NCI-H1694 (cell line): Measurements from ENCODE around the gene OPN1SW.

ENCODE experiments used
- DNase-seq: peaks from one replicate; lab custom pipeline; 2025; lab: John Stamatoyannopoulos, UW

Gene OPN1SW

DNA sequence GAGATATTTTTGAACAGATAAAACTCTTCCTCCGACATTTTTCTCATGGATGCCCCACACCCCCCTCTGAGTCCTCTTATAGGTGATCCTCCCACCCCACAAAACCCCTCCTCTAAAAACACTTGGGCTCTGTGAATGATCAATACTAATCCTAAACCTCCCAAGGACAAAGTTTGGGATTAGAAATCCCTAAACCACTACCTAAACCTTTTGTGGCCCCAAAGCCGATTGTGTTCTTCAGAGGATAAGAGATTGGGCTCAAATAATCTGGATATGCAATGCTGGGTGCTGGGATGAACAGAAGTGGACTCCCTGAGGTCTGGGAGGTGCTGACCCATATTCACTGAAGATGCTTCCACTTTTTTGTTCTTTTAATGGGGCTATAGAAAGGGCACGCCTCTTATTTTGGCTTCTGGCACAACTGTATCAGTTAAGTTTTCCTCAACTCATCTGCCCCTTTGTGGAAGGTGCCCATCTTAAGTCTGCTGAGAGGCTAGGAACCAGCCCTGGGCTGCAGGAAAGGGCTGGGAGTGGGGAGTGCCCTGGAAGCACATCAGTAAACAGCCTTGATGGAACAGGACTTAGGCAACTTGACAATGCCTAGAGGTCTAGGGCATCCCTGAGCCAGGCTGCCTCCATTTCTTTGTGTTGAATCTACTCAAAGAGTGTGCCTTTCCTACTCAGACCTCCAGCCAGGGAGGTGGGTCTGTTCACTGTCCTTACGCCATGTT lies at the start of gene OPN1SW:
OPN1SW (minus strand) TSS at position 51 of the 731 bp plus-strand sequence; CDS start at position 38, 13 bp downstream.
- DNase-seq: no peak

- DNase-seq: no peak
These were observed 46.1 kb upstream of the OPN1SW start for GRCh38 chr7:128821724-128822123.

GRCh38 chr7:128818694-128819093 lies 43.1 kb upstream of the OPN1SW start:
- no peak for DNase-seq

DNA sequence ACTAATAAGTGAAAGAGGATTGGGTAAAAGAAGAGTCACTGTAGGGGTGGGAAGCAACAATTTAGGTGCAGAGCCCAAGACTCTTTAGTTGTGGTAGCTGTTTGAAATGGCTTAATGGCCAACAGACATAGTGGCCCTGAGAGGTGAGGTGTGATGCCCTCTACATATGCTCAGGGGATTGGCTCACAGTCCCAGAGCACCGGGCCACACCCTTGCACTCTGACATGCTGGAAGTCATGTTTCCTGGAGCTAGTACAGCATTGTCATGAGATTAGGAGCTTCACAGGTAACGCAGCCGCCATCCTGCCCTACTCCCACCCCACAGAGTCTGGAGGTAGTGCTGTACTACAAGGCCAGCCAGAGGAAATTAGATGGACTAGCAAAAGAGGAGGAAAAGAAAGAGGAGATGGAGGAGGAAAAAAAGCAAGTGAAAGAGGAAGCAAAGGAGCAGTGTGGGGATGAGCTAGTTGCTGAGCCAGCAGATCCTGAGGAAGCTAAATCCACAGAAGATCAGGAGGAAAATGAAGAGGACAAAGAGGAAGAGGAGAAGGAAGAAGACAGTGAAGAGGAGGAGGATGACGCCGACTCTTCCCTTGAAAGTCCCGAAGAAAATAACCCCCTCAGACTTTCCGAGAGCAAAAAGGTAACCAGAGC lies 39.8 kb upstream of the OPN1SW start:
- DNase-seq: no peak

DNA sequence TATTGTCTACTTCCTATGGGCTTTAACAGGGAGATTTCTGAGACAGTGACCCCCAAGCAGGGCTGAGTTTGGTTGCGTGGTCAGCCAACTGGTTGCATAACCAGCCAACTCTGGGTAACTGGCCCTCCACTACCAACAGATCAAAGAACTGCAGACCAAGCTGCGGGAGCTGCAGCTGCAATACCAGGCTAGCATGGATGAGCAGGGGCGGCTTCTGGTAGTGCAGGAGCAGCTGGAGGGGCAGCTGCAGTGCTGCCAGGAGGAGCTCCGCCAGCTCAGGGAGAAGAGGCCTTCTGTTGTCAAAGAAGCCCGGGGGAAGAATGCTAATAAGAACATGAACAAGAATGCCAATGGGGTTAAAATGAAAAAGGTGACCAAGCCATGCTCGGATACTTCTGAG lies 38.9 kb upstream of the OPN1SW start:
- peak; percentile 11 for DNase-seq

- DNase-seq: no peak
These were observed 37.0 kb upstream of the OPN1SW start for GRCh38 chr7:128812514-128813168.

- DNase-seq: no peak
These were observed 36.2 kb upstream of the OPN1SW start for GRCh38 chr7:128811631-128812430.

DNA sequence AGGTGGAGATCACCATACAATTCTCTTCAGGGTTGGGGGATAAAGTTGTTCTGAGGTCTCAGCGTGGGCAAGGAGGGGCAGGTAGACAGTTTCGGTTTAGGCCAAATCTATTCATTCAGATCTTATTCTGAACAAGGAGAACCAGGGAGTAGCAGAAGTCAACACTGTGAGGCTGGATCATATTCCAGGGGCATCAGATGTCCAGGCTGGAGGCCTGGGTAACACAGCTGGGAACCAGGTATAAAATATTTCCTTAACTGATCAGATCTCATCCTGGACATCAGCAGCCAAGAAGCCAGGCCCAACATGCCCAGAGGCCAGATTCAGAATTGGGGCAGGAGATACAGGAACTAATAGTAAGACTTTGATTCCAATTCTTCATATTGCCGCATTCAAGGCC lies 35.4 kb upstream of the OPN1SW start:
- no peak for DNase-seq

DNA sequence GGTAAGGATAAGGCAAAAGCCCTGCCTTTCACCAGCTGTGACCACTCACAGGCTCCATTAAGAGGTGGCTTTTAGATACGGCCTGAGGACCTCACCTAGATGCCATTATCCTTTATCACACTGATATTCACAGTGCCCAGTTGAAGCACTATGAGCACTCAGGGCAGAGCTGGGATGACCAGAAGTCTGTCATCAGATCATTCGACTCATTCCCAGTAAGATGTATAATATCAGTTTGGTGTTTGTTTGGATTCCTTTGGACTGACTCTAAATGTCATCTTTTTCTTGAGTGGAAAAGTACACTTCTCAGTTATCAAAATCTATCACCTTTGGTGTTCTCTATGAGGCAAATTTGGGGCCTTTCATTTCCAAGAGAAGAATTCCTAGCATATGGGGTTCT lies 34.9 kb upstream of the OPN1SW start:
- no peak for DNase-seq

GRCh38 chr7:128809363-128809762 lies 33.8 kb upstream of the OPN1SW start:
- no peak for DNase-seq

DNA sequence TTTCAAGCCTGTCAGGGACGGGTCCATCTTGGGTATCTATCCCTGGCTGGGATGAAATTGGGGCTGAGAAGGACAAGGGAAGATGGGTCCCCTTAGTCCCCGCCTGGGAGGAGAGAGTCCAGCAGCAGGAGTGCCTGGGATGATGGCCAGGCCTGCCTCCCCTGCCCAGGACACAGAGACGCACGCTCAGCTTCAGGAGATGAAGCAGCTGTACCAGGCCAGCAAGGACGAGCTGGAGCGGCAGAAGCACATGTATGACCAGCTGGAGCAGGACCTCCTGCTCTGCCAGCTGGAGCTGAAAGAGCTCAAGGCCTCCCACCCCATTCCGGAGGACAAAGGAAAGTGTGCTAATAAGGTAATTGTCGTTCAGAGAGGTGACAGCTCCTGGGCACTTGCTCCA lies 31.6 kb upstream of the OPN1SW start:
- DNase-seq: no peak

- no peak for DNase-seq
These were observed 29.6 kb upstream of the OPN1SW start for GRCh38 chr7:128805225-128805624.

DNA sequence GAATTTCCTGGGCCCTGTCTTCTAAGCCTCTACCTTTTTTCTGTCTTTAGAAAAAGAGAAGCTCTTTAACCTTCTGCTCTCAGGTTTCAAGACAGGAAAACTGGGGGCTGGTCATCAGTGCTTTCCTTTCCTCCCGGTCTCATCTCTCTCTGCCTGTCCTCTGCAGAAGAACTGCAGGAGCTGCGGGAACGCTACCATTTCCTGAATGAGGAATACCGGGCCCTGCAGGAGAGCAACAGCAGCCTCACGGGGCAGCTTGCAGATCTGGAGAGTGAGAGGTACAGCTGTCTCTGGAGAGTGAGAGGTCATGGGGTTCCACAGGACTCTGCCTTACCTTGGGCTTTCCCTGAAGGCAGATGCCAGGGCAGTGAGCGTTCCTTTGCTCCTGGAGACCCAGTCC lies 28.9 kb upstream of the OPN1SW start:
- DNase-seq: no peak

DNA sequence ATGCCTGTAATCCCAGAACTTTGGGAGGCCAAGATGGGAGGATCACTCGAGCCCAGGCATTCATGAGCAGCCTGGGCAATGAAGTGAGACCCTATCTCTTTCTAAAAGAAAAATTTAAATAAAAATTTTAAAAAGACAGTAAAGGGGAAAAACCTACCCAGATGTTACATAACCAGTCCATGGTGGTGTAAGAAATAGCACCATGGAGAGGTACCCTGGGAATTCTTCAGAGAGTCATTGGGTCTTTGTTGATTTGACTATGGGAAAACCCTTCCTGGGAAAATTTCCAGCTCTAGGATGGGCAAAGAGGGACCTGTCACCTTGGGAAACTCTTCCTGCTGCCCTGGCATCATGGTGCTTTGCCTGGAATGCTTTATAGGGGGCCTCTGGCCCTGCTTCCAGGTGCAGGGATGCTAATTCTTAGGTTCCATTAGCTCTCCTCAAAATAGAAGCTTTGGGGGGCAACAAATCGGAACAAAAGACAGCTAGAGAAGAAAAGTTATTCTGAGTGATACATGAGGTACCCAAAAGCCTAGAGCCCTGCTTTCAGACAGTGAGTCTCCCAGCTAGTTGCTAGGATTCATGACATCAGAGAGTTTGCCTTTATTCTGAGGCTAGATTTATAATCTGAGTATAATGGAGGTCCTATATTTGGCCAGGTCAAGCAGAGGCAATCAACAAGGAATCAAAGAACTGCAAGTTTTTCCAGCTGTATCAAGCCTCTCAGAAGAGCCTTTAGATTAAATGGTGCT lies 26.2 kb upstream of the OPN1SW start:
- no peak for DNase-seq

GRCh38 chr7:128801003-128801402 lies 25.4 kb upstream of the OPN1SW start:
- DNase-seq: no peak

- no peak for DNase-seq
These were observed 25.0 kb upstream of the OPN1SW start for GRCh38 chr7:128800567-128800966.

GRCh38 chr7:128799451-128799850 lies 23.9 kb upstream of the OPN1SW start:
- DNase-seq: no peak

DNA sequence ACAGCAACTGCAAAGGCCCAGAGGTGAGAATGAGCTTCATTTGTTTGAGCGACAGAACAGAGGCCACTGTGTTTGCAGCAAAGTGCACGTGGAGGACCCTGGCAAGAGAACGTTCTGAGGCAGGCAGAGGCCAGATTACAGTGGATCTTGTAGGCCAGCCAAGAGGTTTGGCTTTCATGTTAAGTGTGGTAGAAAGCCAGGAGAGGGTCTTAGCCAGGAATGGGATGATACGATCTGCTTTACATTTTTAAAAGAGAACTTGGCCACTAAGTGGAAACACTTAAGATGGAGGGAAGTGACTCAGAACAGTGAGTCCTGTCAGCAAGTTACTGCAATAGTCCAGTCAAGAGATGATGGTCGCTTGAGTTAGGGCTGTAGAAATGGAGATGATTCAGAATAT lies 20.7 kb upstream of the OPN1SW start:
- DNase-seq: no peak

DNA sequence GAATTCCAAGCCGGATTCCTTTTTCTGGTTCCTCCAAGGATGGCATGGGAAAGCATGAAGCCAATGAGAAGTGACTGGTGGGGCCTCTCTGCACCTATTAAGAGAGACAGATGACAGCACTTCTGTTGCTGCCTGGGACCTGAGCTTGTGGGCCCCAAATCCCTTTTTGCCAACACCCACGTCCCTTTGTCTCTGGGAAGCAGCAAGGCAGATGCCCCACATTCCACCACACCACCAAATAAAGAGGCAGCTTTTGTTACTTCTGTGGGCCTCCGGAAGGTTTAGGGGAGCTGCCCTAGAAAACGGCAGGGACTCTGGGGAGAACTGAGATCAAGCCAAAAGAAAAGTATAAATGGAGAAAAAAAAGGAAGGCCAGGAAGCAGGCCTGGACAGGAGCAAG lies 19.5 kb upstream of the OPN1SW start:
- DNase-seq: no peak

GRCh38 chr7:128794436-128794835 lies 18.8 kb upstream of the OPN1SW start:
- DNase-seq: no peak

DNA sequence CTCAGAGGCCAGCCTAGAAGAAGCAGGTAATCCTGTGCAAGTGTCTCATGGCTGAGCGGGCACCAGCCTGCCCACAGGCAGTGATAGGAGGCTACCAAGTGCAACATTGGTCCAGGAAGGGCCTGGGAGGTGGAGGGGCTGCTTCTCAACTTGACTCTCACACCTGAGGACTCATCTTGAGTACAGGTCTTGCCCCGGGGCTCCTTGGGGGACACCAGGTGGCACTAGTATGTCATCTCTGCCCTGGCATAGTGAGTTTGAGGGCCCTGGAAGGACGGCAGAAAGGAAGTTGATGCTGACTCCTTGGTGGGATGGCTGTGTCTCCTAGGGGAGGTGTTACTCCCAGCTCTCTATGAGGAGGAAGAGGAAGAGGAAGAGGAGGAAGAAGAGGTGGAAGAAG lies 18.4 kb upstream of the OPN1SW start:
- no peak for DNase-seq

DNA sequence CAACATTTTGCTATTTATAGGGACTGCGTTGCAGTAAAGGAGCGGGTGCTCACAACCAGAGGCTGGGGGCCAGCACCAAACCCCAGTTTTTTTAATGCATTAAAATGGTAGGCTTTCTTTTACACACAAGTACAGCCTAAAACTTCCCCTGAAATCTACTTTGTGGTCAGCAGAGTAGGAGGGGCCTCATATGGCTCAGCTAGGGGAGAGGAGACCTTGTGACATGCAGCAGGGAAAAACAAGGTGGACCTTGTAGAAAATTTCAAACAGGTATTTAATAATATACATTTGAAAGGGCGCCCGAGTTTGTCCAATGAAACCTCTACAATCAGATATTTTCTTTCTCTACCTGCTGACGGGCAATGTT lies 17.6 kb upstream of the OPN1SW start:
- no peak for DNase-seq
